H1 (cell line): ENCODE data around the gene DIAPH2. TPM values are rescaled to one million over a fixed set of nuclear protein-coding genes. Genes with fewer than 3 reads are reported as not detected.

Experiments used
- CTCF ChIA-PET: fragments of 300-600 bp; sonication (Branson Sonifier 250); formaldehyde crosslinking; loops from one replicate; lab custom pipeline; 2021; ENCODE audit not compliant: partially characterized antibody; lab: Charles Lee
- POLR2A ChIA-PET: fragments of 300-600 bp; sonication (Branson Sonifier 250); formaldehyde crosslinking; loops from one replicate; lab custom pipeline; 2021; ENCODE audit warnings: inconsistent platforms; ENCODE audit not compliant: partially characterized antibody; lab: Charles Lee
- DNase-seq, 2 experiments: peaks; one replicate each; pipeline versions ENCODE4 v3.0.0 to v3.0.0-alpha.2; 2010 to 2022; ENCODE audit warnings: low spot score in 2 of 2, low read depth in 1 of 2, mixed read lengths in 1 of 2
- FAIRE-seq: peaks from 2 replicates; lab custom pipeline; 2011; peaks lifted over from hg19 to GRCh38; lab: Jason Lieb, UNC
- H2AFZ ChIP-seq: 2 replicates; pipeline ENCODE4 v1.8.1; 2012; ENCODE audit warnings: low read length, inconsistent platforms
- H2AK5ac ChIP-seq: 2 replicates; pipeline ENCODE4 v1.6.1; 2013; ENCODE audit warnings: low read depth, low read length
- H2BK120ac ChIP-seq: replicated peaks from 2 replicates; pipeline ENCODE3; 2013; ENCODE audit warnings: low read depth, low read length, inconsistent platforms
- H2BK12ac ChIP-seq: 2 replicates; pipeline ENCODE4 v1.6.1; 2013; ENCODE audit warnings: low read depth, low read length
- H2BK15ac ChIP-seq: 2 replicates; pipeline ENCODE4 v1.6.1; 2013; ENCODE audit warnings: low read length
- H2BK20ac ChIP-seq: 2 replicates; pipeline ENCODE4 v1.6.1; 2013; ENCODE audit warnings: low read length
- H2BK5ac ChIP-seq: 2 replicates; pipeline ENCODE4 v1.6.1; 2013; ENCODE audit warnings: low read depth, low read length
- H3K14ac ChIP-seq: 2 replicates; pipeline ENCODE4 v1.6.1; 2013; ENCODE audit warnings: inconsistent platforms; ENCODE audit not compliant: insufficient read length
- H3K18ac ChIP-seq: 2 replicates; pipeline ENCODE4 v1.6.1; 2013; ENCODE audit warnings: low read length; ENCODE audit errors: extremely low read depth
- H3K23ac ChIP-seq: 2 replicates; pipeline ENCODE4 v1.6.1; 2013; ENCODE audit warnings: inconsistent platforms; ENCODE audit not compliant: insufficient read length
- H3K23me2 ChIP-seq: 2 replicates; pipeline ENCODE4 v1.6.1; 2013; ENCODE audit warnings: low read depth, low read length
- H3K27ac ChIP-seq: 2 replicates; pipeline ENCODE4 v1.6.1; 2011; ENCODE audit warnings: low read depth, low read length, inconsistent platforms
- H3K27me3 ChIP-seq, 4 experiments: replicated peaks in 1 of 4; 1 replicate in 1 of 4; 2 replicates in 3 of 4; pipeline versions ENCODE4 v1.6.1 to v1.8.1; 2011 to 2013; ENCODE audit warnings: low read length in 3 of 4, mild to moderate bottlenecking in 3 of 4, inconsistent platforms in 2 of 4, mixed read lengths in 2 of 4, moderate library complexity in 1 of 4; ENCODE audit not compliant: control insufficient read depth in 3 of 4, insufficient read depth in 3 of 4; ENCODE audit errors: extremely low read depth in 1 of 4
- H3K36me3 ChIP-seq, 4 experiments: 2 replicates each; pipeline versions ENCODE4 v1.6.1 to v1.8.1; 2011 to 2013; ENCODE audit warnings: mild to moderate bottlenecking in 4 of 4, low read length in 3 of 4, moderate library complexity in 2 of 4, control low read depth in 1 of 4, inconsistent platforms in 1 of 4; ENCODE audit not compliant: insufficient read depth in 4 of 4, control insufficient read depth in 2 of 4
- H3K4ac ChIP-seq: replicated peaks from 2 replicates; pipeline ENCODE3; 2013; ENCODE audit warnings: low read length, low read depth, mixed read lengths, inconsistent platforms; ENCODE audit not compliant: insufficient read length
- H3K4me1 ChIP-seq, 4 experiments: replicated peaks in 1 of 4; 1 replicate in 1 of 4; 2 replicates in 3 of 4; pipeline versions ENCODE4 v1.6.1 to v1.8.1; 2011 to 2013; ENCODE audit warnings: low read length in 3 of 4, inconsistent platforms in 2 of 4, mixed read lengths in 1 of 4; ENCODE audit not compliant: insufficient read depth in 4 of 4, control insufficient read depth in 3 of 4
- H3K4me2 ChIP-seq, 2 experiments: 2 replicates each; pipeline versions ENCODE4 v1.6.1 to v1.8.1; 2011 to 2013; ENCODE audit warnings: low read depth in 2 of 2, low read length in 2 of 2, control low read depth in 1 of 2, inconsistent platforms in 1 of 2, mild to moderate bottlenecking in 1 of 2; ENCODE audit not compliant: insufficient read depth in 1 of 2
- H3K4me3 ChIP-seq, 4 experiments: fragments of 200-600, 300-600 bp in 1 of 4; sonication (generic), shearing (Covaris generic), sonication (Bioruptor Twin) in 1 of 4; 2 replicates each; pipeline versions ENCODE4 v1.5.1 to v1.8.1; 2011 to 2016; ENCODE audit warnings: low read length in 4 of 4, low read depth in 3 of 4, control low read depth in 2 of 4, inconsistent platforms in 2 of 4, mild to moderate bottlenecking in 2 of 4, mixed read lengths in 1 of 4, moderate library complexity in 1 of 4; ENCODE audit not compliant: insufficient read depth in 2 of 4; ENCODE audit errors: extremely low read depth in 1 of 4
- H3K56ac ChIP-seq: replicated peaks from 2 replicates; pipeline ENCODE3; 2013; ENCODE audit warnings: low read depth, mild to moderate bottlenecking, mixed read lengths, low read length, inconsistent platforms; ENCODE audit not compliant: insufficient read length
- H3K79me1 ChIP-seq: 2 replicates; pipeline ENCODE4 v1.6.1; 2013; ENCODE audit warnings: low read depth, low read length, control low read depth
- H3K79me2 ChIP-seq, 2 experiments: 2 replicates each; pipeline versions ENCODE4 v1.6.1 to v1.8.1; 2012 to 2013; ENCODE audit warnings: low read length in 2 of 2, mild to moderate bottlenecking in 2 of 2, inconsistent platforms in 1 of 2; ENCODE audit not compliant: insufficient read depth in 2 of 2, control insufficient read depth in 1 of 2
- H3K9ac ChIP-seq, 4 experiments: replicated peaks in 1 of 4; 1 replicate in 1 of 4; 2 replicates in 3 of 4; pipeline versions ENCODE4 v1.6.1 to v1.8.1; 2011 to 2013; ENCODE audit warnings: low read depth in 3 of 4, low read length in 3 of 4, control low read depth in 2 of 4, mild to moderate bottlenecking in 2 of 4, moderate library complexity in 2 of 4, inconsistent platforms in 1 of 4; ENCODE audit errors: extremely low read depth in 1 of 4
- H3K9me3 ChIP-seq, 2 experiments: 2 replicates each; pipeline versions ENCODE4 v1.6.1 to v1.8.1; 2012 to 2013; ENCODE audit warnings: mild to moderate bottlenecking in 2 of 2, moderate library complexity in 2 of 2, control low read depth in 1 of 2, inconsistent platforms in 1 of 2, low read depth in 1 of 2, low read length in 1 of 2, mixed read lengths in 1 of 2; ENCODE audit not compliant: insufficient read depth in 2 of 2
- H4K20me1 ChIP-seq, 2 experiments: replicated peaks in 1 of 2; 2 replicates each; pipeline versions ENCODE3 to v1.8.1; 2011 to 2013; ENCODE audit warnings: inconsistent platforms in 2 of 2, low read length in 2 of 2, mild to moderate bottlenecking in 1 of 2; ENCODE audit not compliant: insufficient read depth in 2 of 2, control insufficient read depth in 1 of 2
- H4K5ac ChIP-seq: 2 replicates; pipeline ENCODE4 v1.6.1; 2013; ENCODE audit warnings: low read length, low read depth, mixed read lengths, inconsistent platforms; ENCODE audit not compliant: insufficient read length
- H4K8ac ChIP-seq: 2 replicates; pipeline ENCODE4 v1.8.0; 2013; ENCODE audit warnings: mild to moderate bottlenecking, moderate library complexity, low read length, inconsistent platforms; ENCODE audit not compliant: insufficient read depth; ENCODE audit errors: extremely low read depth
- H4K91ac ChIP-seq: replicated peaks from 2 replicates; pipeline ENCODE3; 2013; ENCODE audit warnings: low read length, mixed read lengths, inconsistent platforms; ENCODE audit not compliant: insufficient read length
- JUND ChIP-seq: IDR thresholded peaks from 2 replicates; pipeline ENCODE4 v1.6.1; 2011; ENCODE audit warnings: mild to moderate bottlenecking, improper control_type of control experiment, low read length
- PHF8 ChIP-seq: fragments of 200-600 bp; sonication (generic); conservative IDR thresholded peaks from 2 replicates; pipeline ENCODE4 v1.7.1; 2012; ENCODE audit warnings: low read depth, mild to moderate bottlenecking, inconsistent platforms, low read length, moderate library complexity
- RXRA ChIP-seq: IDR thresholded peaks from 2 replicates; pipeline ENCODE4 v1.6.1; 2011; ENCODE audit warnings: low read depth, mild to moderate bottlenecking, low read length, moderate library complexity; ENCODE audit not compliant: insufficient read depth
- SAP30 ChIP-seq: fragments of 300-600 bp; sonication (generic); IDR thresholded peaks from 2 replicates; pipeline ENCODE4 v1.7.1; 2012; ENCODE audit warnings: low read length, moderate library complexity, mild to moderate bottlenecking, inconsistent platforms; ENCODE audit not compliant: insufficient read depth, insufficient replicate concordance
- SIX5 ChIP-seq: IDR thresholded peaks from 2 replicates; pipeline ENCODE4 v1.6.1; 2011; ENCODE audit warnings: mild to moderate bottlenecking, low read depth, low read length
- SUZ12 ChIP-seq: fragments of 200-600 bp; sonication (generic); IDR thresholded peaks from 2 replicates; pipeline ENCODE4 v1.6.1; 2012; ENCODE audit warnings: mild to moderate bottlenecking, inconsistent platforms, low read length, moderate library complexity, mixed read lengths
- ZNF274 ChIP-seq: IDR thresholded peaks from 2 replicates; pipeline ENCODE4 v1.7.0; 2012; ENCODE audit warnings: low read length, borderline replicate concordance; ENCODE audit errors: extremely low read depth
- WGBS, 2 experiments: shearing (Covaris generic) in 1 of 2; methylation state at CpG; one replicate each; pipeline versions ENCODE4 v1.1.6 to v1.1.7; 2013 to 2015; ENCODE audit warnings: low lambda C conversion rate in 2 of 2, mixed read lengths in 2 of 2, inconsistent platforms in 1 of 2, low coverage in 1 of 2, missing lambda C conversion rate in 1 of 2; ENCODE audit not compliant: insufficient replicate concordance in 2 of 2, insufficient coverage in 1 of 2, insufficient read length in 1 of 2; ENCODE audit errors: extremely low coverage in 1 of 2, missing lambda C conversion rate in 1 of 2; 5-methylcytosine and 5-hydroxymethylcytosine counted together
- polyA plus RNA-seq, 7 experiments: library from polyadenylated mRNA; depleted of rRNA in 3 of 7; stranded (reverse) in 5 of 7; unstranded in 2 of 7; fragments of >200 nt in 5 of 7; fragments of 200-250 nt in 2 of 7; gene quantifications; 1 replicate in 5 of 7; 2 replicates in 1 of 7; 4 replicates in 1 of 7; pipeline versions ENCODE4 v1.2.1 to v1.2.3, GENCODE V29; 2011 to 2013; ENCODE audit warnings: missing spikeins in 2 of 7, mixed read lengths in 2 of 7
- total RNA-seq: library from RNA; stranded (reverse); fragmentation: NEBNext Ultra II Directional; extraction: Animal tissue kit (Norgen Biotek cat#: 25700); gene quantifications from 2 replicates; pipeline ENCODE4 v1.2.1, GENCODE V29; 2021
- TF ChIP-seq, protein P1 (sequence below): IDR thresholded peaks from 2 replicates; pipeline ENCODE4 v1.6.1; 2012; ENCODE audit warnings: inconsistent platforms
- TF ChIP-seq, protein P2 (sequence below): IDR thresholded peaks from 2 replicates; pipeline ENCODE4 v1.6.1; 2012; ENCODE audit warnings: low read length, inconsistent platforms

The DIAPH2 gene
- total and polyA plus RNA-seq, 2 of the 8 experiments (the other 6 are each of a cell fraction or from before 2014, with no cell fraction given), result 4.4 to 24.3 TPM

DNA sequence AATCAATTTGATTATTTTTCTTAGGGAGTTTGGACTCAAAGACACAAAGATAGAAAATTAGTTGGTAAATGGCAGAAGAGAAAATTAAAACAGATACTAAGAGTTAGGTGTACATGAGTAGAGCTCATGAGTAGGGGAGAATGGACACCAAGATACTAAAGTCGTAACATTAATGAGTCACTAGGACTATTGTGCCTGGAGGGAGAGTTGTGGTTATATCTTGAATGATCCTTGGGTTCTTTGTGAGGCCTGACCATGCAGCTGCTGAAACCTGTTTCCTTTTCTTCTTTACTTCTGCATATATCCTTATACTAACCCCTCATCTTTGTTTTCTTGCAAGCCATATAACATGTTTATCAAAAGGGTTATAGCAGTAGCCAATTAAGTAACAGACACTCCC is 731.8 kb downstream of the DIAPH2 start:
- Histone ChIP-seq H4K91ac (no peak overlapping the region), H3K18ac (no peak overlapping the region), H2BK120ac (no peak overlapping the region), H3K79me1 (no peaks in the 10 kb centered on the region), H2BK20ac (no peak overlapping the region), H4K5ac (no peak overlapping the region), H3K9me3 (no peaks in the 10 kb centered on the region), H4K8ac (no peak overlapping the region), H3K36me3 (peaks cover 0 to 9% (median 0%) of the 10 kb centered on the region in 4 experiments; a peak in 3 of 8 replicates), H2BK5ac (no peak overlapping the region), H3K14ac (no peak overlapping the region), H2BK15ac (no peak overlapping the region), H3K4me3 (no peak overlapping the region), H3K9ac (no peak overlapping the region), H4K20me1 (no peaks in the 10 kb centered on the region), H3K27me3 (no peaks in the 10 kb centered on the region), H3K4me1 (no peaks in the 10 kb centered on the region), H2BK12ac (no peak overlapping the region), H3K56ac (no peak overlapping the region), H2AK5ac (no peak overlapping the region), H3K23ac (no peak overlapping the region), H3K4ac (no peak overlapping the region), H3K23me2 (no peaks in the 10 kb centered on the region), H3K4me2 (no peak overlapping the region), H3K79me2 (no peaks in the 10 kb centered on the region), H3K27ac (no peak overlapping the region), H2AFZ (no peak overlapping the region)
- DNase-seq (no peak), FAIRE-seq (no peak)
- 91% methylated on average over 1 of the region's 1 CpG; no CpG with 5 or more reads in 1 of the 2 experiments for WGBS, 2 experiments
- TF ChIP-seq PHF8, result no peak
- TF ChIP-seq, protein P1, sequence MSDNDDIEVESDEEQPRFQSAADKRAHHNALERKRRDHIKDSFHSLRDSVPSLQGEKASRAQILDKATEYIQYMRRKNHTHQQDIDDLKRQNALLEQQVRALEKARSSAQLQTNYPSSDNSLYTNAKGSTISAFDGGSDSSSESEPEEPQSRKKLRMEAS, result no peak
- TF ChIP-seq JUND, result no peak
- TF ChIP-seq, protein P2, sequence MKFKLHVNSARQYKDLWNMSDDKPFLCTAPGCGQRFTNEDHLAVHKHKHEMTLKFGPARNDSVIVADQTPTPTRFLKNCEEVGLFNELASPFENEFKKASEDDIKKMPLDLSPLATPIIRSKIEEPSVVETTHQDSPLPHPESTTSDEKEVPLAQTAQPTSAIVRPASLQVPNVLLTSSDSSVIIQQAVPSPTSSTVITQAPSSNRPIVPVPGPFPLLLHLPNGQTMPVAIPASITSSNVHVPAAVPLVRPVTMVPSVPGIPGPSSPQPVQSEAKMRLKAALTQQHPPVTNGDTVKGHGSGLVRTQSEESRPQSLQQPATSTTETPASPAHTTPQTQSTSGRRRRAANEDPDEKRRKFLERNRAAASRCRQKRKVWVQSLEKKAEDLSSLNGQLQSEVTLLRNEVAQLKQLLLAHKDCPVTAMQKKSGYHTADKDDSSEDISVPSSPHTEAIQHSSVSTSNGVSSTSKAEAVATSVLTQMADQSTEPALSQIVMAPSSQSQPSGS, result no peak
- TF ChIP-seq SAP30, result no peak
- TF ChIP-seq SIX5, result no peak
- no peak for TF ChIP-seq RXRA
- TF ChIP-seq ZNF274, result no peak
- no peak for TF ChIP-seq SUZ12
- ChIA-PET POLR2A (no interaction called here), CTCF (no interaction called here)
